Kidney (tissue), 14 donors: Measurements from ENCODE around the gene ALDH1L2. TPM values are rescaled to one million over a fixed set of nuclear protein-coding genes. Genes with fewer than 3 reads are reported as not detected.

ENCODE experiments used
- DNase-seq, 5 donors: peaks; one replicate each; pipeline ENCODE4 v3.0.0-alpha.2; 2013 to 2020
- FAIRE-seq: peaks from 2 replicates; lab custom pipeline; 2012; peaks lifted over from hg19 to GRCh38; lab: Jason Lieb, UNC
- H3K27ac ChIP-seq, 2 donors: one replicate each; pipeline ENCODE4 v1.7.0; 2013; ENCODE audit warnings: low read depth in 2 of 2, low read length in 2 of 2, inconsistent platforms in 1 of 2
- H3K27me3 ChIP-seq: one replicate; pipeline ENCODE4 v1.7.1; 2013; ENCODE audit warnings: low read length, inconsistent platforms; ENCODE audit not compliant: control insufficient read depth, insufficient read depth
- H3K36me3 ChIP-seq, 3 donors: one replicate each; pipeline versions ENCODE4 v1.7.0 to v1.7.1; 2013; ENCODE audit warnings: low read length in 3 of 3, control low read depth in 1 of 3, inconsistent platforms in 1 of 3; ENCODE audit not compliant: insufficient read depth in 3 of 3, control insufficient read depth in 2 of 3
- H3K4me1 ChIP-seq, 3 donors: one replicate each; pipeline versions ENCODE4 v1.7.0 to v1.7.1; 2013; ENCODE audit warnings: low read length in 3 of 3, inconsistent platforms in 1 of 3, low read depth in 1 of 3; ENCODE audit not compliant: control insufficient read depth in 2 of 3, insufficient read depth in 2 of 3
- H3K4me3 ChIP-seq, 3 donors: one replicate each; pipeline versions ENCODE4 v1.7.0 to v1.8.1; 2013; ENCODE audit warnings: low read length in 3 of 3, control low read depth in 1 of 3, inconsistent platforms in 1 of 3
- H3K9ac ChIP-seq, 3 donors: one replicate each; pipeline versions ENCODE4 v1.7.0 to v1.7.1; 2013; ENCODE audit warnings: low read length in 3 of 3, control low read depth in 1 of 3, inconsistent platforms in 1 of 3
- H3K9me3 ChIP-seq, 3 donors: one replicate each; pipeline versions ENCODE4 v1.7.0 to v1.7.1; 2013; ENCODE audit warnings: low read length in 3 of 3, control low read depth in 1 of 3, inconsistent platforms in 1 of 3; ENCODE audit not compliant: control insufficient read depth in 2 of 3, insufficient read depth in 1 of 3
- intact Hi-C: fragments of 100-400 bp; cut with DNase I; formaldehyde crosslinking; loops from one replicate; pipeline ENCODE4 v1.11.1; 2022
- polyA plus RNA-seq: library from polyadenylated mRNA; stranded (reverse); fragments of 350-450 nt; fragmentation: Illumina TruSeq; extraction: RNeasy Lipid Tissue Mini Kit (QIAGEN cat#74804); gene quantifications from one replicate; pipeline ENCODE4 v1.2.3, GENCODE V29; 2014; ENCODE audit warnings: low read depth, low replicate concordance; ENCODE audit not compliant: insufficient read depth
- total RNA-seq: library from RNA; stranded (reverse); fragmentation: NEBNext Ultra II Directional; extraction: Animal tissue kit (Norgen Biotek cat#: 25700); gene quantifications from one replicate; pipeline ENCODE4 v1.2.1, GENCODE V29; 2021
- TF ChIP-seq, protein P1 (sequence below): IDR thresholded peaks from 3 replicates; pipeline ENCODE4 v1.5.1; 2012; ENCODE audit warnings: mild to moderate bottlenecking, moderate library complexity, borderline replicate concordance; ENCODE audit not compliant: insufficient read depth; ENCODE audit errors: extremely low read depth
- donor health status: control.
- donor health status: control.
- donor health status: control.
- donor health status: control.
- donor health status: control.
- donor health status: DM: yes; HTN: yes; CAD: no.
- donor health status: Normal renal cell carcinoma (clear cell type).

ALDH1L2 gene
- total and polyA plus RNA-seq, 2 donors from 2014 or later, result 0.28 to 17.2 TPM

DNA sequence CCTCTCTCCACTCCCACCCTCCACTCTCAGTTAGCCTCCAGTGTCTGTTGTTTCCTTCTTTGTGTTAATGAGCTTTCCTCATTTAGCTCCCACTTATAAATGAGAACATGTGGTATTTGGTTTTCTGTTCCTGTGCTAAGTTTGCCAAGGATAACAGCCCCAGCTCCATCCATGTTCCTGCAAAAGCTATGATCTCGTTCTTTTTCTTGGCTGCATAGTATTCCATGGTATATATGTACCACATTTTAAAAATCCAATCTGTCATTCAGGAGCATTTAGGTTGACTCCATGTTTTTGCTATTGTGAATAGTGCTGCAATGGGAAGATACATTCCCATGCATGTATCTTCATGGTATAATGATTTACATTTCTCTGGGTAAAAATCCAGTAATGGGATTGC lies 20.5 kb upstream of the ALDH1L2 start:
- Histone ChIP-seq H3K9me3 (no peaks in the 10 kb centered on the region), H3K36me3 (no peaks in the 10 kb centered on the region), H3K4me1 (peaks cover 0 to 3% (median 2%) of the 10 kb centered on the region in 3 donors), H3K27ac (no peak overlapping the region), H3K9ac (no peak overlapping the region), H3K27me3 (no peaks in the 10 kb centered on the region), H3K4me3 (no peak overlapping the region)
- intact Hi-C loops, result no loop called here
- DNase-seq, result no peak
- TF ChIP-seq, protein P1, sequence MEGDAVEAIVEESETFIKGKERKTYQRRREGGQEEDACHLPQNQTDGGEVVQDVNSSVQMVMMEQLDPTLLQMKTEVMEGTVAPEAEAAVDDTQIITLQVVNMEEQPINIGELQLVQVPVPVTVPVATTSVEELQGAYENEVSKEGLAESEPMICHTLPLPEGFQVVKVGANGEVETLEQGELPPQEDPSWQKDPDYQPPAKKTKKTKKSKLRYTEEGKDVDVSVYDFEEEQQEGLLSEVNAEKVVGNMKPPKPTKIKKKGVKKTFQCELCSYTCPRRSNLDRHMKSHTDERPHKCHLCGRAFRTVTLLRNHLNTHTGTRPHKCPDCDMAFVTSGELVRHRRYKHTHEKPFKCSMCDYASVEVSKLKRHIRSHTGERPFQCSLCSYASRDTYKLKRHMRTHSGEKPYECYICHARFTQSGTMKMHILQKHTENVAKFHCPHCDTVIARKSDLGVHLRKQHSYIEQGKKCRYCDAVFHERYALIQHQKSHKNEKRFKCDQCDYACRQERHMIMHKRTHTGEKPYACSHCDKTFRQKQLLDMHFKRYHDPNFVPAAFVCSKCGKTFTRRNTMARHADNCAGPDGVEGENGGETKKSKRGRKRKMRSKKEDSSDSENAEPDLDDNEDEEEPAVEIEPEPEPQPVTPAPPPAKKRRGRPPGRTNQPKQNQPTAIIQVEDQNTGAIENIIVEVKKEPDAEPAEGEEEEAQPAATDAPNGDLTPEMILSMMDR, result no peak
- no peak for FAIRE-seq

DNA sequence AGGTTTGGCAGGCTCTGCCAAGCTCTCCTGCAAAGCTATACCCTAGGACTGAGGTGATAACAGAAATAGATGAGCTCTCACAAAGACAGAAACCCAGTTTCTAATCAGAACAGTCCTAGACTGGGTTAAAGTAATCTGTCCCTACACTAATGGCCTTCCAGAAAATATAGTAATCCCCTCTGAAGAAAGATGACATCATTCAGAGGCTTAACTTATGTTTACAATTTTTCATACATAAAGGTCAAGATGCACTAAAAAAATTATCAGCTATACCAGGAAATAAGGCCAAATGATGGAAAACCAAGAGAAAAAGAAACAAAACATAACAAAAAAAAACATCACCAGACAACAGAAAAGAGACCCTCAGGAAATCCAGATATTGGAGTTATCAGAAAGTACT lies 18.4 kb upstream of the ALDH1L2 start:
- FAIRE-seq, result no peak

DNA sequence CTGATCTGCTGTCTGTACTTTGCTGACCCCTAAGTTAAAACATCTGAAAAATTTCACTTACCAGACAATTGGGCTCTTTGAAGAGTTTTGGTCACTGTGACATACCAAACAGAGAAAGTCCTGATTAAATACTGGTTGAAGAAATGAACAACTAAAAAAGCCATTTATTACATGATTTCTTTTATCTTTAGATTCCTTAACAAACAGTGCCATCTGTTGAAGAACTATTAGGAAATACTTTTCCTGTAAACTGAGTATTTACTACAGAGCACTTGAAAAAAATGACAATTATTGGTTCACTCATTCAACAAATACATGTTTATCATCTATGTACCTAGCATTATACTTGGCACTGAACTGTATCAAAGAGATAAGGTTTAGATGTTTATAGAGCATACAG lies 16.7 kb upstream of the ALDH1L2 start:
- no peak overlapping the region for H3K27ac ChIP-seq
- no peak for FAIRE-seq
- intact Hi-C loops, result no loop called here
- H3K9me3 ChIP-seq, result no peaks in the 10 kb centered on the region
- DNase-seq, result no peak
- TF ChIP-seq, protein P1, result no peak
- H3K36me3 ChIP-seq, result no peaks in the 10 kb centered on the region
- H3K27me3 ChIP-seq, result no peaks in the 10 kb centered on the region
- no peak overlapping the region for H3K9ac ChIP-seq
- H3K4me3 ChIP-seq, result no peak overlapping the region
- no peaks in the 10 kb centered on the region for H3K4me1 ChIP-seq

More for the DNA sequence above, 18.4 kb upstream of the ALDH1L2 start:
- no peak overlapping the region for H3K9ac ChIP-seq
- TF ChIP-seq, protein P1, result no peak
- intact Hi-C loops, result no loop called here
- H3K27me3 ChIP-seq, result no peaks in the 10 kb centered on the region
- no peak overlapping the region for H3K4me3 ChIP-seq
- no peak overlapping the region for H3K27ac ChIP-seq
- no peaks in the 10 kb centered on the region for H3K9me3 ChIP-seq
- H3K4me1 ChIP-seq, result peaks cover 0 to 2% (median 0%) of the 10 kb centered on the region in 3 donors
- DNase-seq, result no peak
- H3K36me3 ChIP-seq, result no peaks in the 10 kb centered on the region
